ENCODE results near the gene SERPINB8. TPM values are rescaled to one million over a fixed set of nuclear protein-coding genes. Genes with fewer than 3 reads are reported as not detected.

Gene SERPINB8
- total RNA-seq, 2 experiments from 2014 or later = 1.5 to 2.5 TPM

- H3K36me3 ChIP-seq (ENCODE audit: insufficient read depth, low read length) = no peaks in the 10 kb centered on the region
- H3K27ac ChIP-seq (ENCODE audit: low read depth, low read length, poor library complexity, severe bottlenecking) = no peak overlapping the region
- POLR2A ChIA-PET = no interaction called here
- intact Hi-C loops (cut with micrococcal nuclease; ENCODE audit: unreplicated experiment) = no loop called here
- no peak for DNase-seq (ENCODE audit: low spot score)
- no peak overlapping the region for H2AFZ ChIP-seq (ENCODE audit: low read length)
- H3K4me2 ChIP-seq (ENCODE audit: low read length) = peak overlapping the region; percentile 26; the same call in 1 of the 2 replicates
- H3K4me1 ChIP-seq (ENCODE audit: insufficient read depth, low read length, poor library complexity, severe bottlenecking) = peaks cover 9% of the 10 kb centered on the region
- CTCF ChIA-PET (ENCODE audit: unreplicated experiment) = no interaction called here
- TF ChIP-seq EZH2phosphoT487 (IDR thresholded peaks at IDR 0.05; ENCODE audit: borderline replicate concordance, low read depth, low read length) = no peak
- TF ChIP-seq CTCF (conservative IDR thresholded peaks at IDR 0.05; ENCODE audit: low read length) = no peak
- H3K9me2 ChIP-seq (ENCODE audit: insufficient read depth, low read length) = no peaks in the 10 kb centered on the region
- no peaks in the 10 kb centered on the region for H4K20me1 ChIP-seq (ENCODE audit: insufficient read depth, low read length)
- H3K79me2 ChIP-seq (ENCODE audit: insufficient read depth, low read depth, low read length) = no peaks in the 10 kb centered on the region
- H3K9me3 ChIP-seq (ENCODE audit: low read length) = no peaks in the 10 kb centered on the region
- BruUV-seq (replicated peaks) = no TSS peak
- no peak overlapping the region for H3K4me3 ChIP-seq (ENCODE audit: low read depth, low read length, poor library complexity, severe bottlenecking)
These were observed 5.7 kb downstream of the SERPINB8 start for GRCh38 chr18:63975628-63976027.

- no peaks in the 10 kb centered on the region for H3K36me3 ChIP-seq (ENCODE audit: insufficient read depth, low read length)
- H3K79me2 ChIP-seq (ENCODE audit: insufficient read depth, low read depth, low read length) = no peaks in the 10 kb centered on the region
- CTCF ChIA-PET (ENCODE audit: unreplicated experiment) = no interaction called here
- DNase-seq (ENCODE audit: low spot score) = no peak
- intact Hi-C loops (cut with micrococcal nuclease; ENCODE audit: unreplicated experiment) = no loop called here
- no TSS peak for BruUV-seq (replicated peaks)
- no peaks in the 10 kb centered on the region for H3K9me2 ChIP-seq (ENCODE audit: insufficient read depth, low read length)
- no peaks in the 10 kb centered on the region for H3K9me3 ChIP-seq (ENCODE audit: low read length)
- TF ChIP-seq EZH2phosphoT487 (IDR thresholded peaks at IDR 0.05; ENCODE audit: borderline replicate concordance, low read depth, low read length) = no peak
- POLR2A ChIA-PET = no interaction called here
- H4K20me1 ChIP-seq (ENCODE audit: insufficient read depth, low read length) = no peaks in the 10 kb centered on the region
- no peak overlapping the region for H3K4me2 ChIP-seq (ENCODE audit: low read length)
- H2AFZ ChIP-seq (ENCODE audit: low read length) = no peak overlapping the region
- H3K27ac ChIP-seq (ENCODE audit: low read depth, low read length, poor library complexity, severe bottlenecking) = no peak overlapping the region
- peaks cover 9% of the 10 kb centered on the region for H3K4me1 ChIP-seq (ENCODE audit: insufficient read depth, low read length, poor library complexity, severe bottlenecking)
- H3K4me3 ChIP-seq (ENCODE audit: low read depth, low read length, poor library complexity, severe bottlenecking) = no peak overlapping the region
These were observed 7.2 kb downstream of the SERPINB8 start for GRCh38 chr18:63977040-63977439.

DNA sequence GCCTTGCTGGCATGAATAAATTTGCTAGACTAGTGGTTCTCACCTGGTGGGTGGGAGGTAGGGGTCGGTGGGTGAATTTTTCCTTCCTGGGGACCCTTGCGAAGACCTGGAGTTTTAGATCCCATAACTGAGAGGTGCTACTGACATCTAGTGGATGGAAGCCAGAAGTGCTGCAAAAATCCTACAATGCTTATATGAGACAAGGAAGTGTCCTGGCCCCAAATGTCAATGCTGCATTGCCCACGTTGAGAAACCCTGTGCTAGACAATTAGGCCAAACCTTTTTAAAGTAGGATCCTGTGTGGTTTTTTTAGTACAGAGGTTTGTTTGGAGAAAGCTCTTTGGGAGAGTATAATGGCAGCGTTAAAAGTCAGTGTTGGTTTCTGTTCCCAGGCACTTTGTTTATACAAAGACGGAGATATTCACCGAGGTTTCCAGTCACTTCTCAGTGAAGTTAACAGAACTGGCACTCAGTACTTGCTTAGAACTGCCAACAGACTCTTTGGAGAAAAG lies 9.6 kb downstream of the SERPINB8 start:
- POLR2A ChIA-PET = no interaction called here

More for the DNA sequence above, 9.6 kb downstream of the SERPINB8 start:
- no peak overlapping the region; the same call in 1 of the 2 replicates for H3K4me2 ChIP-seq (ENCODE audit: low read length)
- H3K27ac ChIP-seq (ENCODE audit: low read depth, low read length, poor library complexity, severe bottlenecking) = no peak overlapping the region
- no peaks in the 10 kb centered on the region for H4K20me1 ChIP-seq (ENCODE audit: insufficient read depth, low read length)
- H3K36me3 ChIP-seq (ENCODE audit: insufficient read depth, low read length) = no peaks in the 10 kb centered on the region
- no peak for TF ChIP-seq EZH2phosphoT487 (IDR thresholded peaks at IDR 0.05; ENCODE audit: borderline replicate concordance, low read depth, low read length)
- peak; percentile 81 for TF ChIP-seq CTCF (conservative IDR thresholded peaks at IDR 0.05; ENCODE audit: low read length)
- DNase-seq (ENCODE audit: low spot score) = peak; percentile 54
- no peak overlapping the region for H3K4me3 ChIP-seq (ENCODE audit: low read depth, low read length, poor library complexity, severe bottlenecking)
- H3K9me2 ChIP-seq (ENCODE audit: insufficient read depth, low read length) = no peaks in the 10 kb centered on the region
- no TSS peak for BruUV-seq (replicated peaks)
- no peaks in the 10 kb centered on the region for H3K9me3 ChIP-seq (ENCODE audit: low read length)
- intact Hi-C loops (cut with micrococcal nuclease; ENCODE audit: unreplicated experiment) = no loop called here
- peak overlapping the region; percentile 67; the same call in 1 of the 2 replicates for H2AFZ ChIP-seq (ENCODE audit: low read length)
- CTCF ChIA-PET (ENCODE audit: unreplicated experiment) = no interaction called here
- H3K4me1 ChIP-seq (ENCODE audit: insufficient read depth, low read length, poor library complexity, severe bottlenecking) = peaks cover 9% of the 10 kb centered on the region
- H3K79me2 ChIP-seq (ENCODE audit: insufficient read depth, low read depth, low read length) = no peaks in the 10 kb centered on the region

Measured in OCI-LY7 (cell line).